ENCODE data around the gene RNF207. TPM values are rescaled to one million over a fixed set of nuclear protein-coding genes. Genes with fewer than 3 reads are reported as not detected.

The RNF207 gene
- total RNA-seq, 1 donor from 2014 or later, result 20.1 TPM

DNA sequence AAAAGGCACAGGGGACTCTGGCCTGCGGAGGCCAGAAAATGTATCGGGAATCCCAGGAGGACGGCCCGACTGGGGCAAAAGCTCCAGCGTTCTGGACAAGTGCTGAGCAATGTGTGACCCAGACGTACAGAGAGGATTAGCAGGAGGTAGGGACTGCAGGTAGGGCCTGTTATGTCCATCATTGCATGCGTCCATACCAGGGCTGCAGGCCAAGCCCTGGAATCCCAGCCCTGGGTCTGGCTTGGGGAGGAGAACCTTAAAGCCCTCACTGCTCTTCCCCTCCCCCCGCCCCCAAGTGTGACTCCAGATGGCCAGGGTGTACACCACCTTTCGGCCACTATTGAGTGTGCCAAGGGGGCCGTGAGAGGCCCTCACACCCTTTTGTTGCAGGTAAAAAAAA, 2.0 kb downstream of the RNF207 start:
- H3K4me3 ChIP-seq (ENCODE audit: low read depth, low read length), result no peak overlapping the region
- H3K27me3 ChIP-seq (ENCODE audit: control insufficient read depth, insufficient read depth, low read length), result no peaks in the 10 kb centered on the region
- TF ChIP-seq, protein P1, sequence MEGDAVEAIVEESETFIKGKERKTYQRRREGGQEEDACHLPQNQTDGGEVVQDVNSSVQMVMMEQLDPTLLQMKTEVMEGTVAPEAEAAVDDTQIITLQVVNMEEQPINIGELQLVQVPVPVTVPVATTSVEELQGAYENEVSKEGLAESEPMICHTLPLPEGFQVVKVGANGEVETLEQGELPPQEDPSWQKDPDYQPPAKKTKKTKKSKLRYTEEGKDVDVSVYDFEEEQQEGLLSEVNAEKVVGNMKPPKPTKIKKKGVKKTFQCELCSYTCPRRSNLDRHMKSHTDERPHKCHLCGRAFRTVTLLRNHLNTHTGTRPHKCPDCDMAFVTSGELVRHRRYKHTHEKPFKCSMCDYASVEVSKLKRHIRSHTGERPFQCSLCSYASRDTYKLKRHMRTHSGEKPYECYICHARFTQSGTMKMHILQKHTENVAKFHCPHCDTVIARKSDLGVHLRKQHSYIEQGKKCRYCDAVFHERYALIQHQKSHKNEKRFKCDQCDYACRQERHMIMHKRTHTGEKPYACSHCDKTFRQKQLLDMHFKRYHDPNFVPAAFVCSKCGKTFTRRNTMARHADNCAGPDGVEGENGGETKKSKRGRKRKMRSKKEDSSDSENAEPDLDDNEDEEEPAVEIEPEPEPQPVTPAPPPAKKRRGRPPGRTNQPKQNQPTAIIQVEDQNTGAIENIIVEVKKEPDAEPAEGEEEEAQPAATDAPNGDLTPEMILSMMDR (IDR thresholded peaks at IDR 0.05; ENCODE audit: insufficient read depth, low read length, poor library complexity, severe bottlenecking), result no peak
- no peaks in the 10 kb centered on the region for H3K36me3 ChIP-seq (ENCODE audit: control insufficient read depth, insufficient read depth, low read length)
- no peak for DNase-seq (ENCODE audit: low read depth)

DNA sequence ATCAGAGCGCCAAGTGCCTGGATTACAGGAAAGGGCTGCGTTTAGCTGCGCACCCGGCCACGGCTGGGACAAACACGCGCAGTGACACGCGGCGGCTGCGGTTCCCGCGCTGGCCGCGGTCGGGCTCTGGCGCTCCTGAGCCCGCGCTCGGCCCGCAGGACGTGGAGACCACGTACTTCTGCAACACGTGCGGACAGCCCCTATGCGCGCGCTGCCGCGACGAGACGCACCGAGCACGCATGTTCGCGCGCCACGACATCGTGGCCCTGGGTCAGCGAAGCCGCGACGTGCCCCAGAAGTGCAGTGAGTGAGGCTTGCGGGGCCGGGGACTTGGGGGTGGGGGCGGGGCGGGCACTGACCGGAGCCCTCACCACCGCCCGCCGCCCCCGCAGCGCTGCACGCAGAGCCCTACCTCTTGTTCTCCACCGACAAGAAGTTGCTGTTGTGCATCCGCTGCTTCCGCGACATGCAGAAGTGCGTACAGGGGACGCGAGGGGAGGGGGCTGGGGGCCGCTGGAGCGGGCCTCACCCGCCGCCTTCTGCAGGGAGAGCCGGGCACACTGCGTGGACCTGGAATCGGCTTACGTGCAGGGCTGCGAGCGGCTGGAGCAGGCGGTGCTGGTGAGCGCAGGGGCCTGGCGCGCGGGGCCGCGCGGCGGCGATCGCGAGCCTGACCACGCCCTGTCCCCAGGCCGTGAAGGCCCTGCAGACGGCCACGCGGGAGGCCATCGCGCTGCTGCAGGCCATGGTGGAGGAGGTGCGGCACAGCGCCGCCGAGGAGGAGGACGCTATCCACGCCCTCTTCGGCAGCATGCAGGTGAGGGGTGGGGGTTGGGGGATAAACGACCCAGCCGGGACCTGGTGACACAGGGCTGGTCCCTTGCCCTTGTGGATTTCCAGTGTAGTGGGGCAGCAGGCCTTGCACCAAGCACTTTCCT, 3.1 kb downstream of the RNF207 start:
- TF ChIP-seq, protein P1 (IDR thresholded peaks at IDR 0.05; ENCODE audit: insufficient read depth, low read length, poor library complexity, severe bottlenecking), result peak; percentile 31
- Histone ChIP-seq H3K4me3 (ENCODE audit: low read depth, low read length) (peak overlapping the region; percentile 7), H3K36me3 (ENCODE audit: control insufficient read depth, insufficient read depth, low read length) (no peaks in the 10 kb centered on the region), H3K27me3 (ENCODE audit: control insufficient read depth, insufficient read depth, low read length) (no peaks in the 10 kb centered on the region)
- DNase-seq (ENCODE audit: low read depth), result no peak

DNA sequence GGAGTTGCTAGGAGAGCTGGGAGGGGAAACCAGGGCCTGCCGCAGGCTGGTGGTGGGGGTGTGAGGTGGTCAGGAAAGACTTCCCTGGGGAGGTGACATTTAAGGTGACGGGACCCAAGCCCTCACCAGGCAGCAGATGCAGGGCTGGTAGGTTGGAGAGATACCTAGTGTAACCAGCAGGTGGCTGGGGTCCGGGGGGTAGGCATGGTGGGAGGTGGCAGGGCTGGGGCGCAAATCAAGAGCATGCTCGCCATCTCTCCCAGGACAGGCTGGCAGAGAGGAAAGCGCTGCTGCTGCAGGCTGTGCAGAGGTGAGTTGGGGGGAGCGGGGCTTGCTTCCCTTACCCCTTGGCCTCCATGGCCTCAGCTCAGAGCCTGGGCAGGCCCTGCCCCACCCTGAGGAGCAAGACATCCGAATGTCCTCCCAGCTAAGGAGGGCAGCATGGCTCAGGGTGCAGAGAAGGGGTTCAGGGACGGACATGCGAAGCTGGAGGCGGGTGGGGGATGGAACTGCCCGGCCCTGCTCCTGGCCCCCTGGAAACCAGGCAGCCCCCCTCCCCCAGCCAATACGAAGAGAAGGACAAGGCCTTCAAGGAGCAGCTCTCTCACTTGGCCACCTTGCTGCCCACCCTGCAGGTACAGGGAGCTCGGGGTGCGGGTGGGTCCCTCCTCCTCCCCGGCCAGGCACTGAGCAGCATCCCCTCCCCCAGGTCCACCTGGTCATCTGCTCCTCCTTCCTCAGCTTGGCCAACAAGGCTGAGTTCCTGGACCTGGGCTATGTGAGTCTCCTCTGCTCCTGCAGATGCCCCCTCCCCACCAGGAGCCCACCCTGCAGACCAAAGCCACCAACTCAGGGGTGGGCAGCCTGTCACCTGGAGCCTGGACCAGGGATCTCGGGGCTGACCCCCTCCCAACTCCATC, 4.0 kb downstream of the RNF207 start:
- no peaks in the 10 kb centered on the region for H3K36me3 ChIP-seq (ENCODE audit: control insufficient read depth, insufficient read depth, low read length)
- TF ChIP-seq, protein P1 (IDR thresholded peaks at IDR 0.05; ENCODE audit: insufficient read depth, low read length, poor library complexity, severe bottlenecking), result peak; percentile 26
- H3K4me3 ChIP-seq (ENCODE audit: low read depth, low read length), result no peak overlapping the region
- no peaks in the 10 kb centered on the region for H3K27me3 ChIP-seq (ENCODE audit: control insufficient read depth, insufficient read depth, low read length)
- DNase-seq (ENCODE audit: low read depth), result no peak

DNA sequence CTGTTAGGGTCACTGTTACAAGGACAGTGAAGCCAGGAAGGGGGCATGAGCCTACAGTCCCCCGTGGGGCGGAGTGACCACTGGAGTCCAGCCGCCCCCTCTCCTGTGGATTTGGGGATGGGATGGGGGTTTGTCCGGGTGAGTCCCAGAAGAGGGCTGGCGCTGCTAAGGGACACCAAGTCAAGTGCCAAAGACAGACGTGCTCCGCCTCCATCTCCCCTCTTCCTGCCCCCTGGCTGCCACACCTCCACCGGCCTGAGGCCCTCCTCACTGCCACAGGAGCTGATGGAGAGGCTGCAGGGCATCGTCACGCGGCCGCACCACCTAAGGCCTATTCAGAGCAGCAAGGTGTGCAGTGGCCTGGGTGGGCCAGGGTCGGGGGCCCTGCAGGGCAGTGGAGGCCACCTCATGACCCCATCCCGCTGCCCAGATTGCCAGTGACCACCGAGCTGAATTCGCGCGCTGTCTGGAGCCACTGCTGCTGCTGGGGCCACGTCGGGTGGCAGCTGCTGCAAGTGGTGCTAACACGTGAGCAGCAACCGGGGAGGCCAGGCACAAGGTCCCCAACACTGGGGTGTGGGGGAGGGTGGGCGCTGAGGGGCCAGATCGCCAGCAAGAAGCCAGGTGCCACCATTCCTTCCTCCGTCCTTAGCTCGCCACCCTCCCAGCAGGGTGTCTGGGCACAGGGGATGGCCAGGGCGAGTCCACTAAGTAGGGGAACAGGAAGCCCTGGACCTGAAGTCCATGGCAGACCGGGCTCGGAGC, 4.9 kb downstream of the RNF207 start:
- Histone ChIP-seq H3K27me3 (ENCODE audit: control insufficient read depth, insufficient read depth, low read length) (no peaks in the 10 kb centered on the region), H3K36me3 (ENCODE audit: control insufficient read depth, insufficient read depth, low read length) (no peaks in the 10 kb centered on the region), H3K4me3 (ENCODE audit: low read depth, low read length) (no peak overlapping the region)
- TF ChIP-seq, protein P1 (IDR thresholded peaks at IDR 0.05; ENCODE audit: insufficient read depth, low read length, poor library complexity, severe bottlenecking), result no peak
- DNase-seq (ENCODE audit: low read depth), result no peak

DNA sequence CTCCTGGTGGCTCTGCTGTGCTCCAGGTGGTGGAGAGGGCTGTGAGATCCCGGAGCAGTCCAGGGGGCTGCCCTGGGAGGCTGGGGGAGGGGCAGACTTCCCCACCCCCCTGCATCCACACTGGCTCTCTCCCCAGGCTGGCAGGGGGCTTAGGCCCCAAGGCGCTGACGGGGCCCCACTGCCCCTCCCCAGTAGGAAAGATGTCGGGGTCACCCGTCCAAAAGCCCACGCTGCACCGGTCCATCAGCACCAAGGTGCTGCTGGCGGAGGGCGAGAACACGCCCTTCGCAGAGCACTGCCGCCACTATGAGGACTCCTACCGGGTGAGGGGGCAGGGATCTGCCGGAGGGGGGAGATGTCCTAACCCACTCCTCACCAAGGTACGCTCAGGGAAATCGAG, 5.8 kb downstream of the RNF207 start:
- TF ChIP-seq, protein P1 (IDR thresholded peaks at IDR 0.05; ENCODE audit: insufficient read depth, low read length, poor library complexity, severe bottlenecking), result no peak
- Histone ChIP-seq H3K4me3 (ENCODE audit: low read depth, low read length) (no peak overlapping the region), H3K36me3 (ENCODE audit: control insufficient read depth, insufficient read depth, low read length) (no peaks in the 10 kb centered on the region), H3K27me3 (ENCODE audit: control insufficient read depth, insufficient read depth, low read length) (no peaks in the 10 kb centered on the region)
- no peak for DNase-seq (ENCODE audit: low read depth)

Data from kidney epithelial cell (primary cell).